VCaP (cell line): ENCODE results near the gene FRMPD4.

Experiments used
- H3K27ac ChIP-seq: fragments of 450-650 bp; 2 replicates; pipeline ENCODE4 v1.5.1; 2017
- TF ChIP-seq, protein P1 (sequence below): fragments of 450-650 bp; conservative IDR thresholded peaks from 2 replicates; pipeline ENCODE4 v1.5.1; 2017; ENCODE audit warnings: mild to moderate bottlenecking, moderate library complexity

FRMPD4 gene

DNA sequence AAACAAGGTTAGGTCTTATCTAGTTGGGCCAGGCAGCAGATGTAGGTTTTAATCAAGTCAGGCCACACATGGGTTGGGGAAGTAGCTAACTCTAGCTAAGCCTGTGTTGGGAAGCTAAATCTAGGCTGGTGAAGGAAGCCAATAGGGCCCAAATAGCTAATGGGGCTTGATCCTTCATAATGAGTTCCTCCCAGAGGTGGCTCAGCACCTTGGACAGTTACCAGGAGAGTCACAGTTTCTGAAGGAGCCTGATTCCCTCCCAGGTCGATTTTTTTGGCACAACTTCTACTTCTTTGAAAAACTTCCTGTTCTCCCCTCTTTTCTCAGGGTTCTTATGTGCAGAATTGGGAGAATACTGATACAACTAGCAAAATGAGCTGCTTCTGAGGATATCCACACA, 410.5 kb downstream of the FRMPD4 start:
- H3K27ac ChIP-seq, result no peak overlapping the region
- TF ChIP-seq, protein P1, sequence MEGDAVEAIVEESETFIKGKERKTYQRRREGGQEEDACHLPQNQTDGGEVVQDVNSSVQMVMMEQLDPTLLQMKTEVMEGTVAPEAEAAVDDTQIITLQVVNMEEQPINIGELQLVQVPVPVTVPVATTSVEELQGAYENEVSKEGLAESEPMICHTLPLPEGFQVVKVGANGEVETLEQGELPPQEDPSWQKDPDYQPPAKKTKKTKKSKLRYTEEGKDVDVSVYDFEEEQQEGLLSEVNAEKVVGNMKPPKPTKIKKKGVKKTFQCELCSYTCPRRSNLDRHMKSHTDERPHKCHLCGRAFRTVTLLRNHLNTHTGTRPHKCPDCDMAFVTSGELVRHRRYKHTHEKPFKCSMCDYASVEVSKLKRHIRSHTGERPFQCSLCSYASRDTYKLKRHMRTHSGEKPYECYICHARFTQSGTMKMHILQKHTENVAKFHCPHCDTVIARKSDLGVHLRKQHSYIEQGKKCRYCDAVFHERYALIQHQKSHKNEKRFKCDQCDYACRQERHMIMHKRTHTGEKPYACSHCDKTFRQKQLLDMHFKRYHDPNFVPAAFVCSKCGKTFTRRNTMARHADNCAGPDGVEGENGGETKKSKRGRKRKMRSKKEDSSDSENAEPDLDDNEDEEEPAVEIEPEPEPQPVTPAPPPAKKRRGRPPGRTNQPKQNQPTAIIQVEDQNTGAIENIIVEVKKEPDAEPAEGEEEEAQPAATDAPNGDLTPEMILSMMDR, result no peak

- TF ChIP-seq, protein P1, result no peak
- H3K27ac ChIP-seq, result no peak overlapping the region
Measured at GRCh38 chrX:12554206-12554605, 415.9 kb downstream of the FRMPD4 start.

DNA sequence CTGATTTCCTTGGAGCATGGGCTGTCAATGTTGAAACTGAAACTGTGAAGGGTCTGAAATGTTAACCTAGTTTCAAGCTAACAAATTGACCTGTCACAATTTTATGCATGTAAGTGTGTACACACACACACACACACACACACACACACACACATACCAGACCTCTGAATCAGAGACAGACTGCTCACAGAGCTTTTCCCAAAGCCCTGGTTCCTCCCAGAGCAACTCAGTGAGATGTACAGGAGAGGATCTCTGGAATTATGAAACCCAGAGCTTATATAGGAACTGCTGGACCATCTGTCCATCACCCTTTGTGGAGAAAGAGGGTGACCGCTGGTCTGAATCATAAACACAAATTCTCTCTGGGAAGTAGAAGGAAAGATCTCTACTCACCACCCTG, 424.8 kb downstream of the FRMPD4 start:
- TF ChIP-seq, protein P1, result no peak
- no peak overlapping the region for H3K27ac ChIP-seq

GRCh38 chrX:12564221-12564620, 425.9 kb downstream of the FRMPD4 start:
- TF ChIP-seq, protein P1, result no peak
- no peak overlapping the region for H3K27ac ChIP-seq

DNA sequence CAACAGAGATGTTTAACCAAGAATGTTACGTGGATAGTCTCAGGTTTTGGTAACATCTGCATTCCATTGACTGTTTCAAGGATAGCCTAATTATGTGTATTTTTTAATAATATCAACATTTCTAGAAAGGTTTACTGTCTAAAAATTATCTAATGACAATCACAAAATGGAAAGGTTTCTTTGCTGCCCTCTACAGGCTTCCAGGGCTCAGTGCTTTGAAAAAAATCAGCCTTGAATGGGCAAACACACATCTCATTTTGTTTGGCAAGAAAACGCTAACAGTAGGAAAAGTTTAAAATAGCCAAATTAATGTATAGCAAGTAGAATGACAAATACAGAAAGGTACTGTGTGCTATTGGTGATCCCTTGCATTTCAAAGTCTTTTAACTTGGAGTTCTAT, 429.6 kb downstream of the FRMPD4 start:
- H3K27ac ChIP-seq, result no peak overlapping the region
- TF ChIP-seq, protein P1, result peak; percentile 80

DNA sequence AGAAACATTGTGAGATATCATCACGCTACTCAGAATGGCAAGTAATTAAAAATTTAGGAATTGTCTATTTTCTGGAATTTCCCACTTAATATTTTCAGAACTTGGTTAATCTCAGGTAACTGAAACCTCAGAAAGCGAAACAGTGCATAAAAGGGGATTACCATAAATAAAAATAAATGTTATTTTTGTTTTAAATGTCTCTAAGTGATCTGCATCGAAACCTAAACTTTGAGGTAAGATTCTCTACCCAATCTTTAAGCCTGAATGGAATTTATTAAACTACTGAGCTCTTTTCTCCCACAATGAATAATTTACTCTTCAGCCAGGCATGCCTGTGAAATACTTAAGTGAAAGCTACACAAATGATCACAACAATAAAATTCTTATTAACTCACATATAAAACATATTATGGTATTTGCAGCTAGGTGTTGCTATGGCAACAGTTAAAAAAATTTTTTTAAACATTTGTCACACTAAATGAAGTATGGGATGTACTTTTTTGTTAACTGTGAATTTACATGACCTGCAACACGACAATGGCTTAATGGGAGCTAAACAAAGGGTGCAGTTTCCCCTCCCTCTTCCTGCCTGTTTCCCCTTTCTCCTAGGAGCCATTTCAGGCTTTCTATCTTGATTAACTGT, 432.7 kb downstream of the FRMPD4 start:
- H3K27ac ChIP-seq, result no peak overlapping the region
- TF ChIP-seq, protein P1, result no peak

GRCh38 chrX:12579311-12579710, 441.0 kb downstream of the FRMPD4 start:
- no peak overlapping the region for H3K27ac ChIP-seq
- TF ChIP-seq, protein P1, result no peak
